B cell (primary cell): ENCODE data around the gene RPL14.

ENCODE experiments used
- EZH2 ChIP-seq: IDR thresholded peaks from 2 replicates; pipeline ENCODE4 v1.6.1; 2012; ENCODE audit warnings: borderline replicate concordance, low read depth, mild to moderate bottlenecking, moderate library complexity, low read length; ENCODE audit not compliant: insufficient read depth, poor library complexity, severe bottlenecking
- TF ChIP-seq, protein P1 (sequence below): fragments of 200-600 bp; IDR thresholded peaks from one replicate; pipeline ENCODE4 v1.8.0; 2022; ENCODE audit warnings: antibody characterized with exemption, mild to moderate bottlenecking

- TF ChIP-seq, protein P1, sequence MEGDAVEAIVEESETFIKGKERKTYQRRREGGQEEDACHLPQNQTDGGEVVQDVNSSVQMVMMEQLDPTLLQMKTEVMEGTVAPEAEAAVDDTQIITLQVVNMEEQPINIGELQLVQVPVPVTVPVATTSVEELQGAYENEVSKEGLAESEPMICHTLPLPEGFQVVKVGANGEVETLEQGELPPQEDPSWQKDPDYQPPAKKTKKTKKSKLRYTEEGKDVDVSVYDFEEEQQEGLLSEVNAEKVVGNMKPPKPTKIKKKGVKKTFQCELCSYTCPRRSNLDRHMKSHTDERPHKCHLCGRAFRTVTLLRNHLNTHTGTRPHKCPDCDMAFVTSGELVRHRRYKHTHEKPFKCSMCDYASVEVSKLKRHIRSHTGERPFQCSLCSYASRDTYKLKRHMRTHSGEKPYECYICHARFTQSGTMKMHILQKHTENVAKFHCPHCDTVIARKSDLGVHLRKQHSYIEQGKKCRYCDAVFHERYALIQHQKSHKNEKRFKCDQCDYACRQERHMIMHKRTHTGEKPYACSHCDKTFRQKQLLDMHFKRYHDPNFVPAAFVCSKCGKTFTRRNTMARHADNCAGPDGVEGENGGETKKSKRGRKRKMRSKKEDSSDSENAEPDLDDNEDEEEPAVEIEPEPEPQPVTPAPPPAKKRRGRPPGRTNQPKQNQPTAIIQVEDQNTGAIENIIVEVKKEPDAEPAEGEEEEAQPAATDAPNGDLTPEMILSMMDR = no peak
- no peak for TF ChIP-seq EZH2
These were observed 30.0 kb upstream of the RPL14 start for GRCh38 chr3:40427045-40427669.
